ENCODE measurements around the gene TBC1D22A. TPM values are rescaled to one million over a fixed set of nuclear protein-coding genes. Genes with fewer than 3 reads are reported as not detected.

Gene TBC1D22A
- total RNA-seq, 2 donors from 2014 or later: 21.0 to 27.9 TPM

GRCh38 chr22:46757104-46757503 lies 5.3 kb upstream of the TBC1D22A start:
- Mint-ChIP-seq H3K9me3 (peaks cover 33% of the 10 kb centered on the region), H3K4me3 (no peak overlapping the region), H3K4me1 (peaks cover 20% of the 10 kb centered on the region)

GRCh38 chr22:46758121-46758520 lies 4.3 kb upstream of the TBC1D22A start:
- peak overlapping the region; percentile 77 for H3K27ac Mint-ChIP-seq
- H3K4me1 Mint-ChIP-seq: peaks cover 24% of the 10 kb centered on the region
- H3K27me3 Mint-ChIP-seq (ENCODE audit: insufficient read depth): no peaks in the 10 kb centered on the region
- peaks cover 33% of the 10 kb centered on the region for H3K9me3 Mint-ChIP-seq
- Histone ChIP-seq H3K4me3 (ENCODE audit: low read length) (no peak overlapping the region), H3K4me1 (ENCODE audit: control insufficient read depth, insufficient read depth, low read length) (peaks cover 11% of the 10 kb centered on the region), H3K9me3 (ENCODE audit: control insufficient read depth, low read length) (peaks cover 29% of the 10 kb centered on the region), H3K9ac (ENCODE audit: extremely low read depth, low read length, poor library complexity, severe bottlenecking) (no peak overlapping the region), H3K27me3 (ENCODE audit: control insufficient read depth, insufficient read depth, low read length, poor library complexity, severe bottlenecking) (no peaks in the 10 kb centered on the region), H3K27ac (ENCODE audit: low read depth, low read length) (no peak overlapping the region), H3K36me3 (ENCODE audit: control insufficient read depth, insufficient read depth, low read length) (peaks cover 18% of the 10 kb centered on the region)
- peaks cover 17% of the 10 kb centered on the region for H3K36me3 Mint-ChIP-seq (ENCODE audit: low read depth)
- whole genome bisulfite sequencing, 2 experiments (ENCODE audit: insufficient coverage in 1 of 2, insufficient read length in 1 of 2): 97 to 100% methylated on average over 1 of the region's 1 CpG
- DNase-seq: no peak
- no peak for TF ChIP-seq CTCF (conservative IDR thresholded peaks at IDR 0.05)
- H3K4me3 Mint-ChIP-seq: no peak overlapping the region

More at GRCh38 chr22:46757104-46757503, 5.3 kb upstream of the TBC1D22A start:
- H3K27me3 Mint-ChIP-seq (ENCODE audit: insufficient read depth): no peaks in the 10 kb centered on the region
- TF ChIP-seq CTCF (conservative IDR thresholded peaks at IDR 0.05): no peak
- Histone ChIP-seq H3K4me3 (ENCODE audit: low read length) (no peak overlapping the region), H3K4me1 (ENCODE audit: control insufficient read depth, insufficient read depth, low read length) (peaks cover 11% of the 10 kb centered on the region), H3K27me3 (ENCODE audit: control insufficient read depth, insufficient read depth, low read length, poor library complexity, severe bottlenecking) (no peaks in the 10 kb centered on the region), H3K36me3 (ENCODE audit: control insufficient read depth, insufficient read depth, low read length) (peaks cover 18% of the 10 kb centered on the region), H3K9me3 (ENCODE audit: control insufficient read depth, low read length) (peaks cover 29% of the 10 kb centered on the region), H3K27ac (ENCODE audit: low read depth, low read length) (no peak overlapping the region), H3K9ac (ENCODE audit: extremely low read depth, low read length, poor library complexity, severe bottlenecking) (no peak overlapping the region)
- 90% methylated on average over 2 of the region's 2 CpGs; no CpG with 5 or more reads in 1 of the 2 experiments for WGBS, 2 experiments (ENCODE audit: insufficient coverage in 1 of 2, insufficient read length in 1 of 2)
- DNase-seq: no peak
- peaks cover 17% of the 10 kb centered on the region for H3K36me3 Mint-ChIP-seq (ENCODE audit: low read depth)
- no peak overlapping the region for H3K27ac Mint-ChIP-seq

GRCh38 chr22:46758867-46759290 lies 3.6 kb upstream of the TBC1D22A start:
- TF ChIP-seq CTCF (conservative IDR thresholded peaks at IDR 0.05): peak; percentile 92
- Mint-ChIP-seq H3K4me3 (peak overlapping the region; percentile 28), H3K27me3 (ENCODE audit: insufficient read depth) (no peaks in the 10 kb centered on the region), H3K4me1 (peaks cover 27% of the 10 kb centered on the region), H3K27ac (peak overlapping the region; percentile 94), H3K36me3 (ENCODE audit: low read depth) (peaks cover 17% of the 10 kb centered on the region), H3K9me3 (peaks cover 33% of the 10 kb centered on the region)
- DNase-seq: peak; percentile 89
- H3K36me3 ChIP-seq (ENCODE audit: control insufficient read depth, insufficient read depth, low read length): peaks cover 18% of the 10 kb centered on the region
- no peak overlapping the region for H3K27ac ChIP-seq (ENCODE audit: low read depth, low read length)
- H3K9me3 ChIP-seq (ENCODE audit: control insufficient read depth, low read length): peaks cover 29% of the 10 kb centered on the region
- peak overlapping the region; percentile 32 for H3K9ac ChIP-seq (ENCODE audit: extremely low read depth, low read length, poor library complexity, severe bottlenecking)
- no peaks in the 10 kb centered on the region for H3K27me3 ChIP-seq (ENCODE audit: control insufficient read depth, insufficient read depth, low read length, poor library complexity, severe bottlenecking)
- H3K4me3 ChIP-seq (ENCODE audit: low read length): peak overlapping the region; percentile 17
- H3K4me1 ChIP-seq (ENCODE audit: control insufficient read depth, insufficient read depth, low read length): peaks cover 11% of the 10 kb centered on the region
- WGBS, 2 experiments (ENCODE audit: insufficient coverage in 1 of 2, insufficient read length in 1 of 2): 61 to 66% methylated on average over 6 of the region's 6 CpGs

Data from endodermal cell (in vitro differentiated cells).